ENCODE results near the gene C5orf15.

Gene C5orf15

GRCh38 chr5:134003817-134004625, 35.6 kb upstream of the C5orf15 start:
- Histone ChIP-seq H3K9ac (ENCODE audit: low read depth, low read length) (peak overlapping the region; percentile 89), H3K36me3 (ENCODE audit: insufficient read depth, low read length) (peaks cover 34% of the 10 kb centered on the region), H3K4me2 (ENCODE audit: insufficient read depth, low read length) (peak overlapping the region; percentile 86), H3K4me1 (ENCODE audit: insufficient read depth, low read length) (peaks cover 41% of the 10 kb centered on the region), H3K4me3 (ENCODE audit: low read depth in 1 of 2, low read length in 2 of 2) (peak overlapping the region; percentile 71 to 85), H4K20me1 (ENCODE audit: insufficient read depth, low read length) (peaks cover 41% of the 10 kb centered on the region), H3K27me3 (ENCODE audit: insufficient read depth, low read length, poor library complexity) (no peaks in the 10 kb centered on the region), H3K9me3 (ENCODE audit: insufficient read depth, low read length, severe bottlenecking) (no peaks in the 10 kb centered on the region), H3K27ac (ENCODE audit: low read length) (peak overlapping the region; percentile 77), H2AFZ (ENCODE audit: low read depth, low read length) (peak overlapping the region; percentile 67), H3K79me2 (ENCODE audit: insufficient read depth, low read length) (peaks cover 71% of the 10 kb centered on the region)
- peak; percentile 2; the same call in 2 of the 3 replicates for ATAC-seq (ENCODE audit: insufficient read depth, low read depth)
- TF ChIP-seq CTCF (IDR thresholded peaks at IDR 0.05; ENCODE audit: borderline replicate concordance, extremely low read depth, low read length, poor library complexity, severe bottlenecking) (no peak), EZH2 (IDR thresholded peaks at IDR 0.05; ENCODE audit: borderline replicate concordance, low read depth, low read length, severe bottlenecking) (no peak)
- peak; percentile 46 for DNase-seq

DNA sequence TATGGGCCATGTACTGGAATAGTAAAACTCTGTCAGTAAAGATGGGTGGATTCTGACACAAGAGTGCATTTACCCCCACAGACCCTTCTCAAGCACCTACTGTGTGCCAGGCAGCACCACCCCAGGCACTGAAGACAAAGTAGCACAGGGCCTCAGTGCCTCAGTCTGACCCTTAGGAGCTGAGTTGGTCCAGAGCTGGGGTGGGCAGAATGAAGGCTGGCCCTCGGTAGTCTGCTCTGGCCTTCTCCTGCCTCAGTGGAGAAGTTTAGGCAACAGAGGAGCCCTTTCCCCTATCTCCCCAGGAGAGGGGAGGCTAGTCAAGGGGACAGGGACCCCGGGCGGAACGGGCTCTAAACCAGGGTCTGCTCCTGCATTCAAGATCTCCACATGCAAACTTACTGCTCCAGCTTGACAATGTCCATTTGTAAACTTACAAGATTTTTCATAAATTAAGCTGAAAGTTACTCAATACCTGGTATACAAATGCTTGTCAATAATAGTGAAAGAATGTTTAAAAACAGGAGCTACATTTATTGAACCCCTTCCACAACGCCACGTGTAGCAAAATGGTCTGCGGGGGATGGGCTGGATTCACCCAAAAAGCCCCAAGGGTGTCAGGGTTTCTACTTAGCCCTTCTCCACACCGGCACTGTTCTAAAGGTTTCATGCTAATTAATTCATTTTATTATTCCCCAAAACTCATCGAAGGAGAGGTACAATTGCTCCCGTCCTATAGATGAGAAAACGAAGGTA, 34.8 kb upstream of the C5orf15 start:
- Histone ChIP-seq H4K20me1 (ENCODE audit: insufficient read depth, low read length) (peaks cover 48% of the 10 kb centered on the region), H3K4me3 (ENCODE audit: low read depth in 1 of 2, low read length in 2 of 2) (peak overlapping the region; percentile 71 to 85; a peak in 3 of 4 replicates), H3K79me2 (ENCODE audit: insufficient read depth, low read length) (peaks cover 78% of the 10 kb centered on the region), H3K36me3 (ENCODE audit: insufficient read depth, low read length) (peaks cover 37% of the 10 kb centered on the region), H3K9me3 (ENCODE audit: insufficient read depth, low read length, severe bottlenecking) (no peaks in the 10 kb centered on the region), H3K4me1 (ENCODE audit: insufficient read depth, low read length) (peaks cover 43% of the 10 kb centered on the region), H2AFZ (ENCODE audit: low read depth, low read length) (peak overlapping the region; percentile 67; the same call in 1 of the 2 replicates), H3K9ac (ENCODE audit: low read depth, low read length) (peak overlapping the region; percentile 89), H3K4me2 (ENCODE audit: insufficient read depth, low read length) (peak overlapping the region; percentile 86), H3K27ac (ENCODE audit: low read length) (peak overlapping the region; percentile 77), H3K27me3 (ENCODE audit: insufficient read depth, low read length, poor library complexity) (no peaks in the 10 kb centered on the region)
- DNase-seq (no peak), ATAC-seq (ENCODE audit: insufficient read depth, low read depth) (no peak)
- TF ChIP-seq EZH2 (IDR thresholded peaks at IDR 0.05; ENCODE audit: borderline replicate concordance, low read depth, low read length, severe bottlenecking) (no peak), CTCF (IDR thresholded peaks at IDR 0.05; ENCODE audit: borderline replicate concordance, extremely low read depth, low read length, poor library complexity, severe bottlenecking) (no peak)

GRCh38 chr5:134001938-134002731, 33.7 kb upstream of the C5orf15 start:
- Histone ChIP-seq H3K27ac (ENCODE audit: low read length) (no peak overlapping the region), H3K9ac (ENCODE audit: low read depth, low read length) (peak overlapping the region; percentile 89; the same call in 1 of the 2 replicates), H2AFZ (ENCODE audit: low read depth, low read length) (no peak overlapping the region), H3K36me3 (ENCODE audit: insufficient read depth, low read length) (peaks cover 37% of the 10 kb centered on the region), H3K9me3 (ENCODE audit: insufficient read depth, low read length, severe bottlenecking) (no peaks in the 10 kb centered on the region), H3K79me2 (ENCODE audit: insufficient read depth, low read length) (peaks cover 90% of the 10 kb centered on the region), H3K27me3 (ENCODE audit: insufficient read depth, low read length, poor library complexity) (no peaks in the 10 kb centered on the region), H3K4me2 (ENCODE audit: insufficient read depth, low read length) (peak overlapping the region; percentile 86), H3K4me1 (ENCODE audit: insufficient read depth, low read length) (peaks cover 43% of the 10 kb centered on the region), H4K20me1 (ENCODE audit: insufficient read depth, low read length) (peaks cover 53% of the 10 kb centered on the region), H3K4me3 (ENCODE audit: low read depth in 1 of 2, low read length in 2 of 2) (peak overlapping the region in 1 of 2 experiments; percentile 85; a peak in 2 of 4 replicates)
- DNase-seq (no peak), ATAC-seq (ENCODE audit: insufficient read depth, low read depth) (no peak)
- no peak for TF ChIP-seq CTCF (IDR thresholded peaks at IDR 0.05; ENCODE audit: borderline replicate concordance, extremely low read depth, low read length, poor library complexity, severe bottlenecking)
- TF ChIP-seq EZH2 (IDR thresholded peaks at IDR 0.05; ENCODE audit: borderline replicate concordance, low read depth, low read length, severe bottlenecking) = no peak
